GM13977 (cell line): ENCODE data around the gene MTHFD1L.
"Not testable (repeated sequence)": the region's sequence is repeated elsewhere in the genome, so short reads cannot be mapped to it uniquely, and the experiment has no call there.

Source experiments
- DNase-seq: peaks from one replicate; pipeline ENCODE4 v3.0.0; 2012; ENCODE audit warnings: low spot score
- CTCF ChIP-seq: IDR thresholded peaks from 2 replicates; pipeline ENCODE4 v1.5.1; 2012; ENCODE audit warnings: mild to moderate bottlenecking, control low read depth; ENCODE audit not compliant: insufficient read depth; ENCODE audit errors: extremely low read depth, missing control alignments
- in situ Hi-C: fragments of 300-500 bp; cut with MboI; formaldehyde crosslinking; loops from one replicate; pipeline ENCODE4 v1.12.0; 2022; ENCODE audit warnings: low sequenced_read_pairs, low pct_unique_long_range_greater_than_20kb, mixed read lengths, inconsistent platforms; ENCODE audit not compliant: unreplicated experiment

Gene MTHFD1L

DNA sequence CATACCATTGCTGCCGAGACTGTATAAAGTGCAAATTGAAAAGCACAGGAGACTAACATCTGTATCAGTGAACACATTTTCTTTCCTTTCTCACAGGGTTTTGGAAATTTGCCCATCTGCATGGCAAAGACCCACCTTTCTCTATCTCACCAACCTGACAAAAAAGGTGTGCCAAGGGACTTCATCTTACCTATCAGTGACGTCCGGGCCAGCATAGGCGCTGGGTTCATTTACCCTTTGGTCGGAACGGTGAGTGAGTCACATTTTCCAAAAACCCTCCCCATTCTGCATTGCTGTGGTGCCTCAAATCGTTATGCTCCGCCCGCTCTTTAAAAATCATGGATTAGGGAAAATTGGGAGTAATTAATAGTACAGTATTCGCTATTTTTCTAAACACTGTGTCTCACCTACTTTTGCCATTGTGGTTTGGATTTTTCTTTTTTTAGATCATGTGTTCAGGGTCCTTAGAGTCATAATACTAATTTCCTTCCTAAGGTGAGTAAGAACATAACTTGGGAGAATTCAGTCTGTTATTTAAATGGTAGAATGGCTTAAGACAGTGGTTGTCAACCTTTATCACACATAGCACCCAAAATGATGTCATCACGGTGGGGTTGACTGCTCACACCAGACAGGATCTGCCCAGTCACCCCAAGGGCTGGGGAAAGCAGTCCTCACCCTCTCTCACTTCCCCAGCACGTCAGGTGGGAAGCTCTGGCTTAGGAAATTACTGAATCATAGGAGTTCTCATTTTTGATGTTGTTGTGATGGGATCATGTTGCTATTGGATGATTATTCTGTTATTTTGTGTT, 171.6 kb downstream of the MTHFD1L start:
- in situ Hi-C loops = no loop called here
- no peak for DNase-seq
- no peak for TF ChIP-seq CTCF

DNA sequence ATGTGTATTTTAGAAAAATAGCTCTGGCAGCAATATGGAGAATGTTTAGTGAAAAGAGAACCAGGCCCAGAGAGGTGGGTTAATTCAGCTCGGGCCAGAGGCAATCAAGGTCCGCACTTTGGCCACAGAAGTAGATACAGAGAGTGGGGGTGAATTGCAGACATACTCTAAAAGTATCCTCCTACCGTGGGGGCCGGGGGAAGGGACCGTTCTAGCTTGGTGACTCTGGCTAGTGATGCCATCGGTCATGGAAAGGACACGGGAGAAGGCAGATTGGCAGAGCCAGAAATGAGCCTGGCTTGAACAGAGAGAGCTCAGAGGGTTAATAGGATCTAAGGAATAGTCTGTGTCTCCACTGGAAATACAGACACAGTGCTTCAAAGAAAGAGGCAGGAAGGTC, 173.1 kb downstream of the MTHFD1L start:
- TF ChIP-seq CTCF = no peak
- in situ Hi-C loops = no loop called here
- DNase-seq = no peak

DNA sequence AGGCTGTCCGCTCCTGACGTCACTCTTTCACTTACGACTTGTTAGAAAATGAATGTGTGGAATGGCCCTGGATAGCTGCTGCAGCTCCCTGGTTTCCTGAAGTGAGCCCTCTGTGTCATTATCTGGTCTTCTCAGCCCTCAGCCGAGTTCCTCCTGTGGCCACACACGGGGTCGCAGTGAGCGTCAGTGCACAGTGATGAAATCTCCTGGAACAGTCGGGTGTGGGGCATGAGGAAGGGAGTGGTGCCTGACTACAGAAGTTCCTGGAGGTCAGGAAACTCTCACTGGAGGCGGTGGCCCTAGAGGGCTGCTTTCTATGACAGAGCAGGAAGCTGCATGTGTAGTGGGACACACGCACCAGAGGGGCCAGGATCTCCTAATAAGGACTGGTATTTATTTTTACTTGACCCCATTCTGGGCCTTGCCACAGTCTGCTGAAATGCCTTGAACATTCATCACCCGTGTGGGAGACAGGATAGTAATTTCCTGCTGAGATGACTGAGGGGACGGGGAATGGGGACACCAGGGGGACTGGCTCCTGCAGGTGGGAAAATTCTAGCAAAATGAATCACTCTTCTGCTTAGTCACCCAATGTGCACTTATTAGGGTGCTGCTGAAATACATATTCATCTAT, 175.5 kb downstream of the MTHFD1L start:
- DNase-seq = not testable (repeated sequence)

GRCh38 chr6:151041686-151042085, 176.2 kb downstream of the MTHFD1L start:
- in situ Hi-C loops = no loop called here
- no peak for DNase-seq
- no peak for TF ChIP-seq CTCF

More for the DNA sequence above, 175.5 kb downstream of the MTHFD1L start:
- in situ Hi-C loops = not testable (repeated sequence)

- in situ Hi-C loops, DNase-seq: not testable (repeated sequence)
These were observed 177.4 kb downstream of the MTHFD1L start for GRCh38 chr6:151042911-151043330.

DNA sequence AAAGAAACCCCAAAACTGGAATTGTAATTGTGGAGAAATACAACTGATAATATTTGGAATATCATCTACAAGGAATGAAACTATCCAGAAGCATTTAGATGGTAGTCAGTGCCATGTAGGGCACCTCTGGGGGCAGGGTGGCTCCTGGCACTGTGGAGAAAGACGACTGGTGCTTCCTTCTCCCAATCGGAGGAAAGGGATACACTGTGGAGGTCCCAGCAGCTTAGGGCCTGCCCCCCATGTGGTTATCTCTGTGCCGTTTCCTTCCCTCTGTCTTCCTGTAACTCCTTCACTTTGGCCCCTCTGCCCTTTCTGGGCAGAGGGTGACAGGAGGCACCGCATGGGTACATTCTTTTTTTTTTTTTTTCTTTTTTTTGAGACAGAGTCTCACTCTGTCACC, 178.4 kb downstream of the MTHFD1L start:
- DNase-seq = no peak
- no peak for TF ChIP-seq CTCF
- in situ Hi-C loops = no loop called here

DNA sequence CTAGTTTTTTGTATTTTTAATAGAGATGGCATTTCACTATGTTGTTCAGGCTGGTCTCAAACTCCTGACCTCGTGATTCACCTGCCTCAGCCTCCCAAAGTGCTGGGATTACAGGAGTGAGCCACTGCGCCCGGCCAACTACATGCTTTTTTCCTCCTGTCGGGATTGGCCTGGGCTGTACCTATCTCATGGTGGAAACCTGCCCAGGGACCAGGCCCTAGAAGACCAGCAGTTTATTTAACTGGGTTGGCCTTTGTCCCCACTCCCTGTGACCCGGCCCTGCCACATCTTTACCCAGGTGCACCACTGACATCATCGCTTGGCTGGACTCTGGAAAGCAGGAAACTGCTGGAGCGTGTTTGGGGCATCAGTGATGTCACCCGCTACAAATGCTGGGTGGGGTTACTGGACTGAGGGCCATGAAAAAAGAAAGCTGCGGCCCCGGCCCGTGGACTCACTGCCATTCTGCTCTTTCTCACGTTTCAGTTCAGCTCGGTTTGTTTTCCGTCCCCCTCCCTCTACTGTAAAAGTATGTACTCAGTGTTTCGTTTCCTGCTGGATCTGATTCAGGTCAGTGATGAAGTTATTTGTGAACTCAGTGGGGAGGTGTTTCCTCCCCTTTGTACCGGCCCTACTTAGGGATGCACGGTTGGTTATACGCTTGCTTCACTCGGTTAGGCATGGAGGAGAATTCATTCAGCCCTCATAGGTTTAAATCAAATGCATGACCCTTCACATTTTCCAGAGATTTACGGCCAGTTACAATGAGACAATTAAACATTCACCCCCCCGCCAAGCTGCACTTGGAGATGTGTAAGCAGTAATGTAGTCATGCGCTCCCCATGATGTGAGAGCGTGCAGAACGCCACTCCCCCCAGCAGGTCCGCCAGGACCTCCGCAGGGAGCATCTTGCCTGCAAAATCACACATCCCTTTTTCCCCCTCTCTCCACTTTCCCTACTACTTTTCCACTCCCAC, 179.3 kb downstream of the MTHFD1L start:
- DNase-seq = no peak
- in situ Hi-C loops = no loop called here
- no peak for TF ChIP-seq CTCF

DNA sequence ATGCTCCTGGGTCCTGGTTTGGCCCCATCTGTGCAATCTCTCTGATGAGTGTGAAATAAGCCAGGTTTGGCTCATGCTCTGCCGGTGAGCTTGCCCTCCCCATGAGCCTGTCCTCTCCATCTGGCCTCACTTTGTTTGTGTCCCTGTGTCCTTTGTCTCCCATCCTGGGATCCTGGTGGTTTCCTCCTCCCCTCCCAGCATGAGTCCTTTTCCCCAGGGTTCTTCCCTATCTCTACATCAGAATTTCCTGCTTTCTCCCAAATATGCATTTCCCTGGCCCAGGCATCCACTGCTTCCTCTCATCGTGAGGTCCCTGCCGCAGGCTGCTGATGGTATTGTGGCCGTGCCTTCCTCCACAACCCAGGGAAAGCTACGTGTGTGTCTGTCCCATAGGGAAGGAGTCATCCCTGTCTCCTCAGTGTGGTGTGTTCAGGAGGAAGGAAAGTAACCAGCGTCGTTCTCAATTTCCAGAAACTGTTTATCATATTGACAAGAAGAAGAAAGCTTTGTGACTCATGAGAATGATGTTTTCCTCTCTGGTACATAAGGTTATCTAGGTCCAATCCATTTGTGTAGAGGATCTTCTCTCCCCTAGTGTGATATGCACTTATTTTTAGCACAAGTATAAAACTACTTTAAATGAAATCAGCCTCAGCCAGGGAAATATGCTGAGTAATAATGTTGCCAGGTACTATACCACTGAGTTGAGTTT, 180.2 kb downstream of the MTHFD1L start:
- DNase-seq, in situ Hi-C loops: not testable (repeated sequence)
